Activated CD4-positive, alpha-beta T cell treated with anti-CD3 and anti-CD28 coated beads, Interleukin-2, amount 50 U/mL, for 24 hours (primary cell): ENCODE results near the gene ROR2.

Source experiments
- DNase-seq, 2 donors: peaks; one replicate each; pipeline ENCODE4 v3.0.0-alpha.2; 2020; ENCODE audit warnings: low read depth in 1 of 2, low spot score in 1 of 2

ROR2 gene

GRCh38 chr9:91778031-91778430 lies 172.0 kb downstream of the ROR2 start:
- no peak for DNase-seq

DNA sequence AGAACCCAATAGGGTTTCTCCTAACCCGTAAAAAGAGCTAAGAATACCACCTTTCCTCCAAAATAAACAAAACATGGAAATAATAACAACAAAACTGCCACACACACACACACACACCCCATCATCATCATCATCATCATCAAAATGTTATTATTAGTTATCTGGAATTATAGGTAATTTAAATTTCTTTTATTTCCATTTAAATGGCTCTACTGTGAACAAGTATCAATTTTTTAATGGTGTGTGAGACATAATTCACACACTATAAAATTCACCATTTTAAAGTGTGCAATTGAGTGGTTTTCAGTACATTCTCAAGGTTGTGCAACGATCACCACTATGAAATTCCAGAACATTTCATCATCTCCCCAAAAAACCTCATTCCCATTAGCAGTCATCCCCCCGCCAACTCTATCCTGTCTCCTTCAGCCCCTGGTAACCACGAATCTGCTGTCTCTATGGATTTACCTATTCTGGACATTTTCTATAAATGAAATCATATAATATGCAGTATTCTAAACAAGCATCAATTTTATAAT lies 172.7 kb downstream of the ROR2 start:
- DNase-seq, result no peak

DNA sequence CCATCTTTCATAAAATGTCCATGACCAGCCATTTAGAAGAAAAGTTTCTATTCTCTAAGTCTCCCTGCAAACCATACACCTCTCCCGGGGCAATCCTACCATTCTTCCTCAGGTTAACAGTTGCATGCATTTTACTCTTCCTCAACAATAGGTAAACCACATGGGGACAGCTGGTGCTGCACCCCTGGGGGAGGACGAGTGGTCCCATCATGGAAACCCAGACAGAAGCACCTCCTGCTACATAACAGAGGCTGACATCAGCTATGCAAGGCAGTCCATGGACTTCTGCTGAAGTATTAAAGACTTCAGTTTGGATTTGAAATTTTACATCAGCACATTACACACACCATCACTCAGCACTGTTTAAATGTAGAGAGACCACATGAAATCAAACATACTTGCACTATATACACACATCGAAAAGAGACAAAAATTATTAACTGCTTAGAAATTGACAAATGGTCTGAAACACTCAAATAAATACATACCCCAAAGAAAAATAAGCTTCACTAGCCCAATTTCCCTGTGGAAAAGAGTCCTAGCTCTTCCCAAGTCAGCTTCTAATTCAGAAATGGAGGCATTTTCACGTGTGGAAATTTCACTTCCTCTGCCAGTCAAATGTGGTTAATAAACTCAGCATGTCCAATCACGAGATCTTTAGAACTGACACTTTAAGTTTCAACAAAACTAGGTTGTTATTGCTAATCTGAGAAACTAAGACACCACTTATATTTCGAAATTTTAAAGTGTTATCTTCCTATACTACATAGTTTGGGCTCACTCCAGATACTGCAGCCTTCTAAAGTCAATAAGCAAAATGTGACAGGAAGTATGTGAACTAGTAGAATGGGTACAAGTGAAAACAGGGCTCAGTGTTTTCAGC lies 173.4 kb downstream of the ROR2 start:
- no peak for DNase-seq

DNA sequence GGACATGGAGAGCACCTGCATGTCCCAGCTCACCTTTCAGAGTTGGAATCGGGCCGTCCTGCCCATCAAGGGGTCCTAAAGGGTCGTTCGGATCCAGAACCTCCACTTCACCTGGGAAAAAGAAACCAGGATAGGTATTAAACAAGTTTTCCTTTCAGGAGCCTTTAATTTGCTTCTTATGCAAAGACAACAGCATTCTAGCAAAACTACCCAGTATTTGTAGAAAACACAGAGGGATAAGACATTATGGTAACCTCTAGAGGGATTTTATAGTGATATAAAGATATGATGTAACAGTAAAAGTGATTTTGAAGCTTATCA lies 174.4 kb downstream of the ROR2 start:
- no peak for DNase-seq

- peak; percentile 25 to 50 for DNase-seq
Measured at GRCh38 chr9:91775011-91775707, 174.9 kb downstream of the ROR2 start.

DNA sequence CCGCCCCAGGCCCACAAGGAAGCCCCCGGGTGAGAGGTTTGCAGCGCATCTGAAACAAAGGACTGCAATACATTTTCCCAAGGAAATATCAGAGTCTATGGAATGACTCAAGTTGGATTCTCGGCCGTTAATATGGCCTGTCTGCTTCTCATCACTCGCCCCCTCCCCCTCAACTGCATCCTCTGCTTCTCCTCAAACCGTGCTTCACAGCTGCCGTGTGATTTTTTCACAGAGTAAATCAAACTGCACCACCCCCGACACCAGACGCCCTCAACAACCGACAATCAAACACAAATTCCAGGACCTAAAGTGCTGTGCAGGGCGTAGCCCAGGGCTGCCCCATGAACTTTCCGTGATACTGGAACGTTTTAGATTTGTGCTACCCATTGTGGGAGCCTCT lies 176.9 kb downstream of the ROR2 start:
- DNase-seq, result no peak

DNA sequence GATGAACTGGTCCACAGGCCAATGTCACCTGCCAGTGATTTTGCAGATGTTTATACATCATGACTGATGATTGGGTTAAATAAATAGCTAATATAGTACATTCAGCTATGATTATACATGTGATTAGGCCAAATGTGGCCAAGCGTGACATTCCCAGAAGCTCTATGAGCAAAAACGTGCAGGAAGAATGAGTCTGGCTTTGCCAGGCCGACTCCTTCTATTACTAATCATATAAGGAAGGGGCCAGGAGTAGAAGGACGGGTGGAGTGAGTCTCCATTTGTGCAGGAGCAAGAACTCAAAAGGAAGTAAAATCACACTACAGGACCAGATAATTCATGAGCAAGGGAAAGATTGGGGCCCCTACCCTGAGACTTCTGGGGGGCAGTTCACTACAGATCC lies 178.2 kb downstream of the ROR2 start:
- no peak for DNase-seq

DNA sequence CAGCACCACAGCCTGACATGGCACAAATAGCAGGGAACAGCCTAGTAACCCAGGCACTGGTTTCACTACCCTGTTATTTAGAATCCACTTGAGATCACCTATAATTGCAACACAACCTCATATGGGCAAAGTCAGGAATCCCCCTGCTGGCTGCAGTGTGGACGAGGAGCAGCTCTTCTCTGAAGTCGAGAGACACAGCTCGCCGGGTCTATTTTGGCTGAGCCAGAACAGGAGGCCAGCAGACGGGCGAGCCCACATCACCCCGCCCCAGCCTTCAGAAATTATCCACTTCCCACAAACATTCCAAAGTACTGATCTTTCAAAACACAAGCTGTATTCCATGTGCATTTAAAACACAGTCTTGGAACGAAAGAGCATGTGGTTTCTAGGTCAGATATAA lies 179.0 kb downstream of the ROR2 start:
- DNase-seq, result no peak

DNA sequence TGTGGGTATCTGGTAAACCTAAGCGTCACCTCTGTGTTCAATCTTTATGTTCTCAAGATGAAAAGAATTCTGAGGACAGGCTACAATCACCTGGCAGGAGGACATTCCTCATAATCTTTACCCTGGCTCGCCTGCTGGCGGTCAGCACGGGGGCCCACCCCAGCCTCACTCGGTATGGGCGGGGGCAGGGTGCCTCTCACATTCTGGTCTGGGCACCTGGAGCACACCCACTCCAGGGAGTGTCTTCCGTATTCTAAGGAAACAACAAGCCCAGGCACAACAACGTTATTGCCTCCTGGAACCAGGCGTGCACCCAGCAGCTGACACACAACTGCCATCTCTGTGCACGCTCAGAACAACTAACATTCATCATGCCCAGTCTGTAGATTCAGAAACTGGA lies 179.8 kb downstream of the ROR2 start:
- no peak for DNase-seq

DNA sequence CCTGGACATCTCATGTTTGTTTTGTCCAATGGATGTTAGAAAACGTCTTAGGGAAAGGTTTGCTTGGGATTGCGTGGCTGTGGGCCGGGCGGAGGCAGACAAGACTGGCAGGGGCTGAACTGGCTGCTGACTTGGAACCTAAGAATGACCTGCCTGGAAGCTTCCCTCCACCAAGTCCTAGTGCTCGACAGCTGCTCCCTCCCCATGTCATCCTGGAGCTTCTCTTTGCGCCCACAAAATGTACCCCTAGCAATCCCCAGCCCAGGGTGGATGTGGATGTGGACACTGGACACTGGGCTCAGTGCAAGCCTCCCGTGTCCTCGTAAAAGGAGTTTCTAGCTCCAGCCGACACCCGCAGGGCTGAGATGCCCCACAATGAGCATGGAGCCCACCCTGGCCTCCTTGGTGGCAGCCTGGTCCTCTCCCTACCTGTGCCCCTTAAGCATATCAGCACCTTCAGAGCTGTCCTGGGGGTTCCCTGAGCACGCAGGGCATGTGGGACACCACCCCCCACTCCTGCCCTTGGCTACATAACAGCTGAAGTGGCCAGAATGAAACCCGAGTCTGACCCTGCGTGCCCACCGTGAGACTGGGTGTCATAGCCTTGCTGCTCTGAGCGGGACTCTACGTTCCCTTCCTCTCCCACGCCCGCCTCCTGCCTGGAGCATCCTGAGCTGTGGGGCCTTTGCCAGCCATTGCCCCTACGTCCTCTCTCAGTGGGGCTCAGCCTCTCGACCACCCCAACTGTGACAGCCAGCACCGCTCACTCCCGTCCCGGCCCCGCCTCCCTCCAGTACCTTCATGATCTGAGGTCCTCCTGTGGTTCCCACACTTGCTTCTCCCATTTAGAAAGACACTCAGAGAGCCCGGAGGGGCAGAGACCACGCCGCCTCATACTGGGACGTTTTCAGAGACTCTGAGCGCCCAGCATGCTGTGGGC lies 180.8 kb downstream of the ROR2 start:
- no peak for DNase-seq

GRCh38 chr9:91768507-91768906 lies 181.5 kb downstream of the ROR2 start:
- no peak for DNase-seq

GRCh38 chr9:91766315-91767069 lies 183.5 kb downstream of the ROR2 start:
- no peak for DNase-seq

DNA sequence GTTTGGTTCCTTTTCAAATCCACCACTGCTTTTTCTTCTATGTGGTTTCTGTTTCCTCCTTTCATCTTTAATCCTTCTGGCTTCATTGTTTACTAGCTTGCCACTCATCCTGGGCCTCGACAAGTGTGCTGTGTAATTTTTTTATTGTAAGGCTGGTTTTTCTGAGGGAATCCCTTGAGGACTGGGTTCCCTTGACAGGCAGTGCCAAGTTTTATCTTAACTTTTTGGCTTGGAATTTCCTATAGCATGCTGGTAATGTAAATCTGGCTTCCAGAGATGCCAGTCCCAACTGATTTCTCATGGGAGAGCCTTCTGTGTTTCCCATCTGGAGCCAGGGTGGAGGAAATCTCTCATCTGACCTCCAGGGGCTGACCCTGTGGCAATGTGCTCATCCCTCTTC lies 184.7 kb downstream of the ROR2 start:
- no peak for DNase-seq

DNA sequence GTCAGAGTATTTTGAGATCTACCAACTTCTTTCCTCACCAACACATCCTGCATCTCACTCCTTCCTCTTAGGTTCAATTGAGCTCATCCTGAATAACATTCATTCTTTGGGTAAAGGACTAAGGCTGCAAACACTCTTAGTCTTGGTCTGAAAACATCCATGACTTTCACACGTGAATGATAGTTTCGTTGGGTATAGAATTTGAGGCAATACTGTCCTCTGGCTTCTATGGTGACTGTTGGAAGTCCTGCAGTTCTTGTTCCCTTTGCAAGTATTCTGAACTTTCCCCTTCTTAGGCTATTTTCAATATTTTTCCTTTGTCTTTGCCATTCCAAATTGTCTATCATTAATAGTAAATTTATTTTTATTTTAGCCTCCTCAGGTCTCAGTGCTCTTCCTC lies 185.4 kb downstream of the ROR2 start:
- DNase-seq, result no peak

GRCh38 chr9:91761362-91761761 lies 188.7 kb downstream of the ROR2 start:
- DNase-seq, result no peak

DNA sequence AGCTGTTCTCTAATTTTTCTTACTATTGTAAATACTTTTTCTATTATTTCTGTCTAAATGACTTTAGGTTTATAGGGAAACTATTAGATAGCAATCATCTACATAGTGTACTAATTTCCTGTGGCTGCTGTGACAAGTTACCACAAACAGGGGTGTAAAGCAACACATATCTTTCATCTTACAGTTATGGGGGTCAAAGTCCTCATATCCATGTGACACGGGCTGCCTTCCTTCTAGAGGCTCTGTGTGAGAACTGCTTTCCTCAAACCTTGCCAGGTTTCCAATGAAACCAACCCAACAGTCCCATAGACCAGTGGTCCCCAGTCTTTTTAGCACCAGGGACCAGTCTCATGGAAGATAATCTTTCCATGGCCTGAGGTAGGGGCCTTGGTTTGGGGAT lies 189.1 kb downstream of the ROR2 start:
- no peak for DNase-seq

DNA sequence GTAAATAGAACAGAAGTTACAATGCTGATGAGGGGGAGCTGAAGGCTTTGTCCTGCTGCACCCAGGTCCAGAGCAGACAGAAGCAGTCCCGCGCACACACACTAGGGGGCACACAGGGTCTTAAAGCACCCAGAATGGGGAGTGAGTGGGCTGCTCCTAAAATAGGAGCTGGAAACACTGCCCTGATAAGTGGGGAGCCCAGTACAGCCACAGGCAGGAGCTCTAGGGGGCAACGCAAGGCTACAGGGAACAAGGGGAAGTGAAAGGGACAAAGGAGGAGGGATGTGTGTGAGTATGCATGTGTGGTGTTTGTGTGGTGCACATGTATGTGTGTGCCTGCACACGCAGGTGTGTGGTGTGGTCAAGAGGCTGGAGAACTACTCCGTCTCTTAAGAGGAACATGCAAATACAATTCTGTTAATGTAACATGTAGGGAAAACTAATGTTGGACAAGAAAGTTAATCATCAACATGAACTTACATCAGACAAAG lies 191.5 kb downstream of the ROR2 start:
- no peak for DNase-seq

DNA sequence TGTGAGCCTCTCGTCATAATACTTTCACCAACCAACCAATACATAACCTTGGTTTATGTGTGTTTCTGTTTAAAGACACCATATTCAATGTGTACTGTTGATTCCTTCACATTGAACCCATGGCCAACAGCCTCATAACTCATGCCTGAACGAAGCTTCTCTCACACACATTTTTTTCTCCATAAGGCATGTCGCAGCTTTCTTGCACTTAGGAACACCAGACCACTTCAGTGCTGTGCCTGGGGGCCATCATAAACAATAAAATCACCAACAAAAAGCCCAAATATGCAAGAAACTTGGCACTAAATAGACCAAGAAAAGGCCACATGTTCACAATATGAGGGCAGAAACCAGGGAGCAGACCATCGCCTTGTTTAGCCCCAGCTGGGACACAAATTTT lies 192.2 kb downstream of the ROR2 start:
- DNase-seq, result no peak

GRCh38 chr9:91756510-91756780 lies 193.6 kb downstream of the ROR2 start:
- DNase-seq, result no peak

- no peak for DNase-seq
Measured at GRCh38 chr9:91755761-91756509, 194.1 kb downstream of the ROR2 start.
